HG03103 (cell line): ENCODE measurements around the gene TOR1B.

Experiments used
- ATAC-seq: cut with Tn5 transposase; IDR thresholded peaks from one replicate; pipeline ENCODE4 v1.9.1; 2021; ENCODE audit warnings: low read depth; ENCODE audit not compliant: unreplicated experiment

Gene TOR1B

GRCh38 chr9:129838707-129839259 lies 35.8 kb downstream of the TOR1B start:
- ATAC-seq: no peak

GRCh38 chr9:129839324-129840023 lies 36.5 kb downstream of the TOR1B start:
- ATAC-seq: no peak

GRCh38 chr9:129840034-129840433 lies 37.0 kb downstream of the TOR1B start:
- no peak for ATAC-seq

- ATAC-seq: no peak
These were observed 38.1 kb downstream of the TOR1B start for GRCh38 chr9:129841071-129841470.

GRCh38 chr9:129845373-129845772 lies 42.4 kb downstream of the TOR1B start:
- no peak for ATAC-seq

- no peak for ATAC-seq
These were observed 45.9 kb downstream of the TOR1B start for GRCh38 chr9:129848712-129849441.

GRCh38 chr9:129849901-129850300 lies 46.9 kb downstream of the TOR1B start:
- ATAC-seq: no peak

GRCh38 chr9:129850821-129851550 lies 48.0 kb downstream of the TOR1B start:
- no peak for ATAC-seq

GRCh38 chr9:129851821-129852220 lies 48.8 kb downstream of the TOR1B start:
- no peak for ATAC-seq

GRCh38 chr9:129852579-129852978 lies 49.6 kb downstream of the TOR1B start:
- no peak for ATAC-seq

- no peak for ATAC-seq
These were observed 50.6 kb downstream of the TOR1B start for GRCh38 chr9:129853614-129854013.

GRCh38 chr9:129854588-129855110 lies 51.7 kb downstream of the TOR1B start:
- no peak for ATAC-seq

GRCh38 chr9:129857207-129857606 lies 54.2 kb downstream of the TOR1B start:
- ATAC-seq: no peak

GRCh38 chr9:129858167-129858962 lies 55.4 kb downstream of the TOR1B start:
- ATAC-seq: no peak
